Measurements from ENCODE around the gene HOXD12.

Gene HOXD12

DNA sequence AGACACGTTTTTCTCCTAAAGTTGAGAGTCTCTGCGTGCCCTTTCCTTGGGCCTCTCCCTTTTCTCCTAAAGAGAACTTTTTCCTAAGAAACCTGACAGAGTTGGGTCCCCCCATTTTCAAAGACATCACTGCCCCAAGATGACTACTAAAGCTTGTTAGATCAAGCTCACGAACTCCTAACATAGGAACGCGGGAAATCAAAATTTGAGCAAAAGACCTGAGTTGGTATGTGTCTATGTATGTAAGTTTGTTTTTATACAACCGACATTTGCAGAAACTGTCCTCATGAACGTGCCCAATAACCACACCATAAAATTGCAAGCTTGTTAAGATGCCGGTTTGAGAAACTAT, 5.7 kb upstream of the HOXD12 start:
- DNase-seq, result no peak

- no peak for DNase-seq
These were observed 5.2 kb upstream of the HOXD12 start for GRCh38 chr2:176094349-176094748.

- no peak for DNase-seq
These were observed 4.2 kb upstream of the HOXD12 start for GRCh38 chr2:176095421-176095820.

DNA sequence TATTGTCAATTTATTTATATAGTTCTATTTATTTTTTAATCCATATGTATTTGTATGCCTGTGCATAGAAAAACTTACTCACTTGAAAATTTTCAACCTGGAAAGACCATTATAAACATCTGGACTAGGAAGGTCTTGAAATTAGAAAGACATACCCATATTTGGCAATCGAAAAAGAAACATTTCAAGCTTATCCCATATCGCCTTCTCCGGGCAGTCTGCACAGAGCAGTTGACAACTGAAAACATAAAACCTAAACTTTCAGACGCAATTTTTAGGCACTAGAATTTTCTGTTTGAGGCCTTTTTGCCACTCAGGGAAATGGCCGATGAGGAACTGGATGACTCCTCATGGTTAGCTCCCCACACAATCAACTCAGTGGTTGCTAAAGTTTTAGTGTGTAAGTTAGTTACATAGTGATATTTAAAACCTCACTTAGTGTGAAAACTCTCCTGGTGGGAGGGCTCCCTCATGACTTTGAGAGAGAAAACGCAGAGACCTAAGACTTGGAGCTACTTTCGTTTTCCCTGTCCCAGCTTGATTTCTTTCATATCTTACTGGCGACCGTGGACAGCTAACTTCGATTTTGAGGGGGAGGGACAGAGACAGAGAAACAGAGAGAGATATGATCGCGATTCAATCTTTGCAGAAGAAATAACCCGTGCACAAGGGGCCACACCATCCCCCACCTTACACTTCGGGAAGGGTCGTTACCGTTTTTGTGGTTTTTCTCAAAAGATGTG, 3.2 kb upstream of the HOXD12 start:
- no peak for DNase-seq

- peak; percentile 52 for DNase-seq
These were observed 2.4 kb upstream of the HOXD12 start for GRCh38 chr2:176096986-176097819.

GRCh38 chr2:176097820-176098365, 1.7 kb upstream of the HOXD12 start:
- no peak for DNase-seq

GRCh38 chr2:176098366-176099158, 1.0 kb upstream of the HOXD12 start:
- no peak for DNase-seq

GRCh38 chr2:176099159-176099727, 352 bp upstream of the HOXD12 start:
- DNase-seq, result no peak

- DNase-seq, result no peak
These were observed 1.0 kb downstream of the HOXD12 start for GRCh38 chr2:176100547-176101140.

- DNase-seq, result no peak
These were observed 1.7 kb downstream of the HOXD12 start for GRCh38 chr2:176101216-176101830.

- DNase-seq, result no peak
These were observed 2.2 kb downstream of the HOXD12 start for GRCh38 chr2:176101842-176102241.

GRCh38 chr2:176102309-176102866, 2.8 kb downstream of the HOXD12 start:
- DNase-seq, result no peak

GRCh38 chr2:176103194-176103593, 3.6 kb downstream of the HOXD12 start:
- DNase-seq, result no peak

DNA sequence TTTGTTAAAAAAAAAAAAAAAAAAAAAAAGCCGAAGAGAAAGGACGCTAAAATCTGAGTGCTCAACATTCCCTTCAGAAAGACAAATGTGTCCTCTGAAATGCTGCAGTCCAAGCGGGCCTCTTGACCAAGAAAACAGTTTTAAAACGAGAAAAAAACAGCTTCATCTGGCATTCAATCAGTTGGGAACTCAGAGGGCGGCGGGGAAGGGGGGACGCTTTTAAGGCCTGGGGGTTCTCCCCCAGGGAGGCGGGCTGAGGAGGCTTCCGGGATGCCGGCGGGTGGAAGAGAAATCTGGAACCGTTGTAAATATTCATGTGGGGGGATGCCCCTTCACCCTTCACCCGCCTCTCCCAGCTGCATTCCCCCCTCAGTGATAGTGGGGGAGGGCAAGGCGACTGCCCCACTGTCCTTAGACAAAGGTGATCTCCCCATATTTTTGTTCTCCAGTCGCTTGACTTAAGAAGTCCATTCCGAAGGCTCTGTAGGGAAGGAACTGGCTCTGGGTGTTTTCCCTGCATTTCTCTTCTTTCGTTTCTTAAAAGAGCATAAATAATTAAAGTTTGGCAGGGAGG, 4.2 kb downstream of the HOXD12 start:
- DNase-seq, result no peak

DNA sequence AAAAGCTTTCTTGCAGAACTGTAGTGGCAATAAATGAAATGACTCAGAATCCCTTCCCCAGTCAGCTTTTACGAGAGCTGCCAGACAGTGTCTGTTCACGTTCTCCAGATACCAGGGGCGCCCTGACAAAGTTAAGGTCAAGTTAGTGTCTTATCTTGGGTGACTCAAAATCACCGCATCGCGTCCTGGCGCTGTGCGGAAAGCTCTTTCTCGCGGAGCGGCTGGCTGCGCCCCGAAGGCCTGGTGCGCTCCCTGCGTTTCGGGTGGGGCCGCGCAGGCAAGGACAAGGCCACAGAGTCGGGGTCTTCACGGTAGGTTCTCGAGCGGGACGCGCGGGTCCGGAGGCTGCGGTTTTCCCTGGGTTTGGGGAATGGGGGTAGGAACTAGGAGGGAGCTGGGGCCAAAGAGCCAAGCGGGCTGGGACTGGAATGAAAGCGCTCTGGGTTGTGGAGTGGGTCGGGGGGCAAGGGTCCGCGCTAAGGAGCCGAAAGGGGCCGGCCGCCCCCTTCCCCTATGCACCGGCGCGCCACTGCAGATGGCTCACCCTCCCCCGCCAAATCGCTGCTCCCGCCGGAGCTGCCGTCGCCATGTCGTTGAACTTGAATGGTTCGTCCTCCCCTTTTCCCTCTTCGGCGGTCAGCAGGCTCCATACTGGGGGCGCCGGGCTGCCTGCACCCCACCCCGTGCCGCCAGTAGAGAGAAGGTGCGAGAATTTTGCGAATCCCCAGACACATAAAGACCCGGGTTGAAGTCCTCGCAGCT, 4.9 kb downstream of the HOXD12 start:
- no peak for DNase-seq

DNA sequence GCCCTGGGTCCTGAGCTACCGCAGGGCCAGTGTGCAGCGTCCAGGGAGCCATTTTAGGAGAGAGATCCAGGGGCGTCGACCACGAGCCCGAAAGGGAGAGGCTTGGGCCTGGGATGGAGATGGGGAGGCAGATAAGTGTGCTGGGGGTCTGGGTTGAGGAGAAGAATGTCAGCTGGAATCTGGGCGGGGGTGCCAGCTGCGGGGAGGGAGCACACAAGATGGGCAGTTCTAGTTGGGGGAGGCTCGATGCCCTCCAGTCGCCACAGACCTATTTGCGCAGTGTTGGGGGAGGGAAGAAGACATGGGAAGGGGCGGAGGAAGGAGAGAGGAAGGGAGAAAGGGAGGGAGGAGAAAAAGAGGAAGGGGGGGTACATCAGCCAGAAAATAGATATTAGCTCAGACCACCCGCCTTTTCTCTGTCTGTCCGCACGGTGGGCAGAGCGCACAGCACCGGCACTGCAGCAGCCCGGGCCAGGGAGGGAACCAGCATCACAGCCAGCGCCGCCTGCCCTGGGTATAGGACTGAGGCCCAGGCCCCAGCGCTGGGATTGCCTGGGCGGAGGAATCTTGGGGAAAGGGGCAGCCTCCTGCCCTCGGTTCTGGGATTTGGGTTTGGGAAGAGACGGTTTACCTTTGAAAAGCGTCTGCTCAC, 5.6 kb downstream of the HOXD12 start:
- DNase-seq, result no peak

DNA sequence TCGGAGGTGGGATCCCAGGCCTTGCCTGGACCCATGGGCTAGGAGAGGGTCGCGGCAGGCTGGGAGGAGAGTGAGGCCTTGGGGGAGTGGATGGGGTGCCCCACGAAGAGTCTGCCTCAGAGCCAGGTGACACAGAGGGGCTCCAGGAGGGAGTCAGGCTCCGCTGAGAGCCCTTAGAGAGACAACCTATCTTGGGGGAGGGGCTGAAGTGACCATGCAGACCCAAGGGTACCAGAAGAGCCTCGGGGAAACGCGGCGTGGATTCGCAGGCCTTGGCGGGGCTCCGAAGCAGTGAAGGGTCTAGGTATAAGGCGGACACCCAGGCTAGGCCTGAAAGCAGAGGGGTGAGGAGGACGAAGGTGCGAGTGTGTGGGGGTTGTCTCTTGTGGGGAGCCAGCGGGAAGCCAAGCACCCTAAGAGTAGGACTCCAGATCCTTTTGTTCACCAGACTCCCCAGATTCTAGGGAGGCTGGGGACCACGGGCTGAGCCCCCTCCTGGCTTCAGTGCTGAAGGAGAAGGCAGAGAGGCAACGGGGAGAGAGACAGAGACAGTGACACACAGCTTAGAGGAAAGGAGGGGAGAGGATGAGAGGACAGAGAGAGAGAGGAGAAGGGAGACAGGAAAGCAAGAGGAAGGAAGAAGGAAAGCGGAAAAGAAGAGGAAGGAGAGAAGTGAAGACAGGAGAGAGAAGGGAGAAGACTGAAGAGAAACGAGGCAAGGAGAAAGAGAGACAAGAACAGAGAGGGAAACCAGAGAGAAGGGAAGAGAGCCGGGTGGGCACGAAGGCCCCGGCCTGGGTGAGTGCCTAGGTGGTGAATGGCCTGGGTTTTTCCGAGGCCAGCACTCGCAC, 6.4 kb downstream of the HOXD12 start:
- no peak for DNase-seq

DNA sequence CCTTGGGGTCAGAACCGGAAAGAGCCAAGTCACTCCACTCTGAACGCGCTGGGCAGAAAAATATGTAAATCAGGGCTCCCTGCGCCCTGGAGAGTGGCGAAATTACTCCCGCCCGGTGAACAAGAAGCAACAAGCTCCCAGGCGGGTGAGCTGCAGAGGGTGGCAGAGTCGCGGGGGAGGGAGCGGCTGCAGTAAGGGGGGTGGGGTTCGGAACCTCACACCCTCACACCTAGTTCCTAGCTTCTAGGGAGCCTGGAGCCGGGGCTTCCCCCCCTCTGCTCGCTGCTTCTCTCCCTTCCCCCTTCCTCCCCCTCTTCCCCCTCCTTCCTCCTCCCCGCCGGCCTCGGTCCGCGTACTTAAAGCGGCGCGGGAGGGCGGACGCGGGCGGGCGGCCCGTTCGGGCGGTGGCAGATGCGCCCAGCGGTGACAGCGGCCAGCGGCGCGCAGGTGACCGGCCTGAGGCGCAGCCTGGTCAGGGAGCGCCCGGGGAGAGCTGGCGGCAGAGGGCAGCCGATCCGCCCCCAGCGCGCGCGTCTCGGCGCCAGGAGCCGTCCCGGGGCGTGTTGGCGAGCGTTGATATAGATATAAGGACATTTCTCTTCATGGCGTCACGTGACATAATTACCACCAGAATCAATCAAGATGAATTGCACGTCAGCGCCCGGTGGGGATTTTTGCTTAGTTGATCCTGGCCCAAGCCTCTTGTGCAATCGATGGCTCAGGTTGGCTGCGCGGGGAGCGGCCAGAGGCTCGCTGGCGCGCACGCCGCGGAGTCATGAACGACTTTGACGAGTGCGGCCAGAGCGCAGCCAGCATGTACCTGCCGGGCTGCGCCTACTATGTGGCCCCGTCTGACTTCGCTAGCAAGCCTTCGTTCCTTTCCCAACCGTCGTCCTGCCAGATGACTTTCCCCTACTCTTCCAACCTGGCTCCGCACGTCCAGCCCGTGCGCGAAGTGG, 7.3 kb downstream of the HOXD12 start, which contains the start of gene HOXD11:
Gene HOXD11, plus strand, starts transcription at position 700 of the 959 bp plus-strand sequence. Its CDS starts 76 bp downstream, at position 776.
- no peak for DNase-seq

Data from RPMI8226 (cell line).